SK-N-SH treated with all-trans-retinoic acid at 6 μM for 48 hours (cell line): Measurements from ENCODE around the gene CBR1.

Source experiments
- ATAC-seq: fragments of 200-7000 bp; cut with Tn5 transposase; 3 replicates; pipeline ENCODE4 v1.9.1; 2020; ENCODE audit warnings: mild to moderate bottlenecking, moderate library complexity
- BACH2 ChIP-seq: fragments of 250-450 bp; sonication (Bioruptor Pico); IDR thresholded peaks from 2 replicates; pipeline ENCODE4 v1.9.0; 2021; ENCODE audit warnings: mild to moderate bottlenecking, borderline replicate concordance
- ESRRG ChIP-seq: fragments of 250-450 bp; sonication (Bioruptor Pico); IDR thresholded peaks from 2 replicates; pipeline ENCODE4 v1.6.1; 2021; ENCODE audit warnings: mild to moderate bottlenecking
- GLIS3 ChIP-seq: fragments of 250-450 bp; sonication (Bioruptor Pico); IDR thresholded peaks from 2 replicates; pipeline ENCODE4 v1.5.0; 2020; ENCODE audit warnings: mild to moderate bottlenecking, moderate library complexity
- POU6F1 ChIP-seq: fragments of 250-450 bp; sonication (Bioruptor Pico); IDR thresholded peaks from 2 replicates; pipeline ENCODE4 v1.8.0; 2021; ENCODE audit warnings: low read depth, mild to moderate bottlenecking, moderate library complexity, borderline replicate concordance
- PPARA ChIP-seq: fragments of 250-450 bp; sonication (Bioruptor Pico); IDR thresholded peaks from 2 replicates; pipeline ENCODE4 v1.5.0; 2020; ENCODE audit warnings: mild to moderate bottlenecking, borderline replicate concordance
- SNAI2 ChIP-seq: fragments of 250-450 bp; sonication (Bioruptor Pico); IDR thresholded peaks from 2 replicates; pipeline ENCODE4 v1.5.0; 2020; ENCODE audit warnings: mild to moderate bottlenecking, moderate library complexity
- TOX ChIP-seq: fragments of 250-450 bp; sonication (Bioruptor Pico); IDR thresholded peaks from 2 replicates; pipeline ENCODE4 v1.8.0; 2021; ENCODE audit warnings: mild to moderate bottlenecking, moderate library complexity, borderline replicate concordance
- ZC3H10 ChIP-seq: fragments of 250-450 bp; sonication (Bioruptor Pico); IDR thresholded peaks from 2 replicates; pipeline ENCODE4 v1.5.1; 2021; ENCODE audit warnings: mild to moderate bottlenecking, moderate library complexity
- ZFP30 ChIP-seq: fragments of 450-650 bp; formaldehyde crosslinking; IDR thresholded peaks from 2 replicates; pipeline ENCODE4 v1.5.0; 2022; ENCODE audit warnings: mild to moderate bottlenecking, moderate library complexity
- ZNF565 ChIP-seq: fragments of 450-650 bp; formaldehyde crosslinking; conservative IDR thresholded peaks from 2 replicates; pipeline ENCODE4 v1.5.0; 2020; ENCODE audit warnings: low read depth, mild to moderate bottlenecking, moderate library complexity
- ZNF70 ChIP-seq: fragments of 450-650 bp; formaldehyde crosslinking; IDR thresholded peaks from 2 replicates; pipeline ENCODE4 v1.5.0; 2020; ENCODE audit warnings: mild to moderate bottlenecking, moderate library complexity
- ZNF8 ChIP-seq: fragments of 450-650 bp; formaldehyde crosslinking; IDR thresholded peaks from 2 replicates; pipeline ENCODE4 v1.5.0; 2020; ENCODE audit warnings: mild to moderate bottlenecking, moderate library complexity
- TF ChIP-seq, protein P1 (sequence below): fragments of 250-450 bp; sonication (Bioruptor Pico); IDR thresholded peaks from 2 replicates; pipeline ENCODE4 v1.8.0; 2020; ENCODE audit warnings: mild to moderate bottlenecking, moderate library complexity, borderline replicate concordance
- TF ChIP-seq, protein P2 (sequence below): fragments of 250-450 bp; sonication (Bioruptor Pico); IDR thresholded peaks from 2 replicates; pipeline ENCODE4 v1.5.0; 2020; ENCODE audit warnings: mild to moderate bottlenecking, moderate library complexity
- TF ChIP-seq, protein P3 (sequence below): fragments of 250-450 bp; sonication (Bioruptor Pico); IDR thresholded peaks from 2 replicates; pipeline ENCODE4 v1.5.1; 2020; ENCODE audit warnings: low read depth, mild to moderate bottlenecking, moderate library complexity
- TF ChIP-seq, protein P4 (sequence below): fragments of 250-450 bp; sonication (Bioruptor Pico); IDR thresholded peaks from 2 replicates; pipeline ENCODE4 v1.5.1; 2021; ENCODE audit warnings: mild to moderate bottlenecking, moderate library complexity

CBR1 gene

GRCh38 chr21:36061445-36061844 is 8.4 kb upstream of the CBR1 start (continued):
- TF ChIP-seq, protein P1, sequence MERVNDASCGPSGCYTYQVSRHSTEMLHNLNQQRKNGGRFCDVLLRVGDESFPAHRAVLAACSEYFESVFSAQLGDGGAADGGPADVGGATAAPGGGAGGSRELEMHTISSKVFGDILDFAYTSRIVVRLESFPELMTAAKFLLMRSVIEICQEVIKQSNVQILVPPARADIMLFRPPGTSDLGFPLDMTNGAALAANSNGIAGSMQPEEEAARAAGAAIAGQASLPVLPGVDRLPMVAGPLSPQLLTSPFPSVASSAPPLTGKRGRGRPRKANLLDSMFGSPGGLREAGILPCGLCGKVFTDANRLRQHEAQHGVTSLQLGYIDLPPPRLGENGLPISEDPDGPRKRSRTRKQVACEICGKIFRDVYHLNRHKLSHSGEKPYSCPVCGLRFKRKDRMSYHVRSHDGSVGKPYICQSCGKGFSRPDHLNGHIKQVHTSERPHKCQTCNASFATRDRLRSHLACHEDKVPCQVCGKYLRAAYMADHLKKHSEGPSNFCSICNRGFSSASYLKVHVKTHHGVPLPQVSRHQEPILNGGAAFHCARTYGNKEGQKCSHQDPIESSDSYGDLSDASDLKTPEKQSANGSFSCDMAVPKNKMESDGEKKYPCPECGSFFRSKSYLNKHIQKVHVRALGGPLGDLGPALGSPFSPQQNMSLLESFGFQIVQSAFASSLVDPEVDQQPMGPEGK (CRISPR knock-in tag): no peak
- TF ChIP-seq ZNF565 (CRISPR knock-in tag): no peak

- TF ChIP-seq ZNF70 (no peak), PPARA (CRISPR knock-in tag) (no peak), BACH2 (no peak), ZC3H10 (CRISPR knock-in tag) (no peak), TOX (CRISPR knock-in tag) (no peak), GLIS3 (no peak)
- TF ChIP-seq, protein P2, sequence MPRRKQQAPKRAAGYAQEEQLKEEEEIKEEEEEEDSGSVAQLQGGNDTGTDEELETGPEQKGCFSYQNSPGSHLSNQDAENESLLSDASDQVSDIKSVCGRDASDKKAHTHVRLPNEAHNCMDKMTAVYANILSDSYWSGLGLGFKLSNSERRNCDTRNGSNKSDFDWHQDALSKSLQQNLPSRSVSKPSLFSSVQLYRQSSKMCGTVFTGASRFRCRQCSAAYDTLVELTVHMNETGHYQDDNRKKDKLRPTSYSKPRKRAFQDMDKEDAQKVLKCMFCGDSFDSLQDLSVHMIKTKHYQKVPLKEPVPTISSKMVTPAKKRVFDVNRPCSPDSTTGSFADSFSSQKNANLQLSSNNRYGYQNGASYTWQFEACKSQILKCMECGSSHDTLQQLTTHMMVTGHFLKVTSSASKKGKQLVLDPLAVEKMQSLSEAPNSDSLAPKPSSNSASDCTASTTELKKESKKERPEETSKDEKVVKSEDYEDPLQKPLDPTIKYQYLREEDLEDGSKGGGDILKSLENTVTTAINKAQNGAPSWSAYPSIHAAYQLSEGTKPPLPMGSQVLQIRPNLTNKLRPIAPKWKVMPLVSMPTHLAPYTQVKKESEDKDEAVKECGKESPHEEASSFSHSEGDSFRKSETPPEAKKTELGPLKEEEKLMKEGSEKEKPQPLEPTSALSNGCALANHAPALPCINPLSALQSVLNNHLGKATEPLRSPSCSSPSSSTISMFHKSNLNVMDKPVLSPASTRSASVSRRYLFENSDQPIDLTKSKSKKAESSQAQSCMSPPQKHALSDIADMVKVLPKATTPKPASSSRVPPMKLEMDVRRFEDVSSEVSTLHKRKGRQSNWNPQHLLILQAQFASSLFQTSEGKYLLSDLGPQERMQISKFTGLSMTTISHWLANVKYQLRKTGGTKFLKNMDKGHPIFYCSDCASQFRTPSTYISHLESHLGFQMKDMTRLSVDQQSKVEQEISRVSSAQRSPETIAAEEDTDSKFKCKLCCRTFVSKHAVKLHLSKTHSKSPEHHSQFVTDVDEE (CRISPR knock-in tag): no peak
- TF ChIP-seq, protein P3, sequence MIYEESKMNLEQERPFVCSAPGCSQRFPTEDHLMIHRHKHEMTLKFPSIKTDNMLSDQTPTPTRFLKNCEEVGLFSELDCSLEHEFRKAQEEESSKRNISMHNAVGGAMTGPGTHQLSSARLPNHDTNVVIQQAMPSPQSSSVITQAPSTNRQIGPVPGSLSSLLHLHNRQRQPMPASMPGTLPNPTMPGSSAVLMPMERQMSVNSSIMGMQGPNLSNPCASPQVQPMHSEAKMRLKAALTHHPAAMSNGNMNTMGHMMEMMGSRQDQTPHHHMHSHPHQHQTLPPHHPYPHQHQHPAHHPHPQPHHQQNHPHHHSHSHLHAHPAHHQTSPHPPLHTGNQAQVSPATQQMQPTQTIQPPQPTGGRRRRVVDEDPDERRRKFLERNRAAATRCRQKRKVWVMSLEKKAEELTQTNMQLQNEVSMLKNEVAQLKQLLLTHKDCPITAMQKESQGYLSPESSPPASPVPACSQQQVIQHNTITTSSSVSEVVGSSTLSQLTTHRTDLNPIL: no peak
Observed at GRCh38 chr21:36063375-36064084, 6.3 kb upstream of the CBR1 start.

GRCh38 chr21:36064085-36064460 is 5.8 kb upstream of the CBR1 start:
- no peak for ATAC-seq
- no peak for TF ChIP-seq ESRRG (CRISPR knock-in tag)
- TF ChIP-seq ZNF8 (CRISPR knock-in tag): no peak
- no peak for TF ChIP-seq POU6F1 (CRISPR knock-in tag)
- TF ChIP-seq, protein P1 (CRISPR knock-in tag): no peak
- TF ChIP-seq BACH2: no peak
- TF ChIP-seq SNAI2 (CRISPR knock-in tag): no peak
- TF ChIP-seq GLIS3: no peak
- TF ChIP-seq, protein P4, sequence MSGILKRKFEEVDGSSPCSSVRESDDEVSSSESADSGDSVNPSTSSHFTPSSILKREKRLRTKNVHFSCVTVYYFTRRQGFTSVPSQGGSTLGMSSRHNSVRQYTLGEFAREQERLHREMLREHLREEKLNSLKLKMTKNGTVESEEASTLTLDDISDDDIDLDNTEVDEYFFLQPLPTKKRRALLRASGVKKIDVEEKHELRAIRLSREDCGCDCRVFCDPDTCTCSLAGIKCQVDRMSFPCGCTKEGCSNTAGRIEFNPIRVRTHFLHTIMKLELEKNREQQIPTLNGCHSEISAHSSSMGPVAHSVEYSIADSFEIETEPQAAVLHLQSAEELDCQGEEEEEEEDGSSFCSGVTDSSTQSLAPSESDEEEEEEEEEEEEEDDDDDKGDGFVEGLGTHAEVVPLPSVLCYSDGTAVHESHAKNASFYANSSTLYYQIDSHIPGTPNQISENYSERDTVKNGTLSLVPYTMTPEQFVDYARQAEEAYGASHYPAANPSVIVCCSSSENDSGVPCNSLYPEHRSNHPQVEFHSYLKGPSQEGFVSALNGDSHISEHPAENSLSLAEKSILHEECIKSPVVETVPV: no peak
- TF ChIP-seq TOX (CRISPR knock-in tag): no peak
- TF ChIP-seq, protein P2 (CRISPR knock-in tag): no peak
- no peak for TF ChIP-seq ZFP30 (CRISPR knock-in tag)

More at GRCh38 chr21:36063375-36064084, 6.3 kb upstream of the CBR1 start:
- no peak for ATAC-seq
